Mesenchymal stem cell (in vitro differentiated cells and primary cell): ENCODE results near the gene CLDN3.

Source experiments
- DNase-seq: peaks from one replicate; pipeline ENCODE4 v3.0.0-alpha.2; 2013
- H2AFZ ChIP-seq: one replicate; pipeline ENCODE4 v1.6.1; 2013; ENCODE audit warnings: low read depth, mild to moderate bottlenecking, control low read depth, inconsistent platforms, low read length, moderate library complexity
- H2AK5ac ChIP-seq: 2 replicates; pipeline ENCODE4 v1.6.1; 2013; ENCODE audit warnings: low read length, moderate library complexity, mild to moderate bottlenecking, inconsistent platforms; ENCODE audit not compliant: severe bottlenecking
- H2BK120ac ChIP-seq: one replicate; pipeline ENCODE4 v1.6.1; 2013; ENCODE audit warnings: low read depth, mild to moderate bottlenecking, inconsistent platforms, low read length, moderate library complexity
- H2BK12ac ChIP-seq, 2 experiments: one replicate each; pipeline ENCODE4 v1.6.1; 2013; ENCODE audit warnings: inconsistent platforms in 2 of 2, low read length in 2 of 2, mild to moderate bottlenecking in 2 of 2, moderate library complexity in 2 of 2, control low read depth in 1 of 2
- H2BK15ac ChIP-seq: one replicate; pipeline ENCODE4 v1.6.1; 2013; ENCODE audit warnings: mild to moderate bottlenecking, low read depth, inconsistent platforms; ENCODE audit not compliant: poor library complexity, severe bottlenecking
- H2BK5ac ChIP-seq: 2 replicates; pipeline ENCODE4 v1.6.1; 2013; ENCODE audit warnings: low read depth, mild to moderate bottlenecking, low read length, control low read depth, inconsistent platforms; ENCODE audit not compliant: poor library complexity, severe bottlenecking
- H3K14ac ChIP-seq, 2 experiments: one replicate each; pipeline ENCODE4 v1.6.1; 2013; ENCODE audit warnings: inconsistent platforms in 2 of 2, low read length in 2 of 2, control low read depth in 1 of 2, mild to moderate bottlenecking in 1 of 2, moderate library complexity in 1 of 2
- H3K18ac ChIP-seq, 2 experiments: one replicate each; pipeline ENCODE4 v1.6.1; 2013; ENCODE audit warnings: inconsistent platforms in 2 of 2, low read length in 2 of 2, control low read depth in 1 of 2, low read depth in 1 of 2, mild to moderate bottlenecking in 1 of 2
- H3K23ac ChIP-seq, 2 experiments: one replicate each; pipeline ENCODE4 v1.6.1; 2013; ENCODE audit warnings: inconsistent platforms in 2 of 2, low read length in 2 of 2, mild to moderate bottlenecking in 2 of 2, moderate library complexity in 2 of 2, control low read depth in 1 of 2
- H3K27ac ChIP-seq: 2 replicates; pipeline ENCODE4 v1.5.1; 2013; ENCODE audit warnings: mild to moderate bottlenecking, moderate library complexity, low read length, control low read depth, inconsistent platforms; ENCODE audit not compliant: poor library complexity, severe bottlenecking
- H3K27me3 ChIP-seq, 2 experiments: 2 replicates each; pipeline versions ENCODE4 v1.6.1 to v1.7.0; 2013; ENCODE audit warnings: low read length in 2 of 2, mild to moderate bottlenecking in 2 of 2, moderate library complexity in 2 of 2, control low read depth in 1 of 2, inconsistent platforms in 1 of 2; ENCODE audit not compliant: control insufficient read depth in 1 of 2, insufficient read depth in 1 of 2
- H3K36me3 ChIP-seq, 2 experiments: 2 replicates each; pipeline versions ENCODE4 v1.6.1 to v1.7.0; 2013; ENCODE audit warnings: low read length in 2 of 2, control low read depth in 1 of 2, inconsistent platforms in 1 of 2, low read depth in 1 of 2, mild to moderate bottlenecking in 1 of 2; ENCODE audit not compliant: insufficient read depth in 2 of 2, control insufficient read depth in 1 of 2
- H3K4ac ChIP-seq, 2 experiments: one replicate each; pipeline ENCODE4 v1.6.1; 2013; ENCODE audit warnings: inconsistent platforms in 2 of 2, low read length in 2 of 2, mild to moderate bottlenecking in 2 of 2, moderate library complexity in 2 of 2, control low read depth in 1 of 2, low read depth in 1 of 2
- H3K4me1 ChIP-seq: 2 replicates; pipeline ENCODE4 v1.6.1; 2013; ENCODE audit warnings: low read depth, low read length, control low read depth; ENCODE audit not compliant: control insufficient read depth, insufficient read depth
- H3K4me2 ChIP-seq: 2 replicates; pipeline ENCODE4 v1.6.1; 2013; ENCODE audit warnings: low read length, mild to moderate bottlenecking, inconsistent platforms; ENCODE audit not compliant: poor library complexity, severe bottlenecking
- H3K4me3 ChIP-seq, 2 experiments: 2 replicates each; pipeline versions ENCODE4 v1.5.1 to v1.7.0; 2013; ENCODE audit warnings: low read length in 2 of 2, mild to moderate bottlenecking in 2 of 2, control low read depth in 1 of 2, low read depth in 1 of 2; ENCODE audit not compliant: insufficient read depth in 1 of 2
- H3K79me1 ChIP-seq: replicated peaks from 2 replicates; pipeline ENCODE4 v1.6.1; 2013; ENCODE audit warnings: mild to moderate bottlenecking, control low read depth, low read length, inconsistent platforms; ENCODE audit not compliant: poor library complexity, severe bottlenecking
- H3K9ac ChIP-seq: 2 replicates; pipeline ENCODE4 v1.7.0; 2013; ENCODE audit warnings: mild to moderate bottlenecking, low read length, moderate library complexity
- H3K9me3 ChIP-seq: 2 replicates; pipeline ENCODE4 v1.7.0; 2013; ENCODE audit warnings: mild to moderate bottlenecking, low read length; ENCODE audit not compliant: control insufficient read depth
- H4K8ac ChIP-seq: one replicate; pipeline ENCODE4 v1.6.1; 2013; ENCODE audit warnings: inconsistent platforms, mild to moderate bottlenecking, low read length, moderate library complexity
- H4K91ac ChIP-seq: one replicate; pipeline ENCODE4 v1.6.1; 2013; ENCODE audit warnings: mild to moderate bottlenecking, low read length, inconsistent platforms
- WGBS: methylation state at CpG from one replicate; pipeline ENCODE4 v1.1.7; 2013; ENCODE audit warnings: mixed read lengths; 5-methylcytosine and 5-hydroxymethylcytosine counted together

Gene CLDN3

DNA sequence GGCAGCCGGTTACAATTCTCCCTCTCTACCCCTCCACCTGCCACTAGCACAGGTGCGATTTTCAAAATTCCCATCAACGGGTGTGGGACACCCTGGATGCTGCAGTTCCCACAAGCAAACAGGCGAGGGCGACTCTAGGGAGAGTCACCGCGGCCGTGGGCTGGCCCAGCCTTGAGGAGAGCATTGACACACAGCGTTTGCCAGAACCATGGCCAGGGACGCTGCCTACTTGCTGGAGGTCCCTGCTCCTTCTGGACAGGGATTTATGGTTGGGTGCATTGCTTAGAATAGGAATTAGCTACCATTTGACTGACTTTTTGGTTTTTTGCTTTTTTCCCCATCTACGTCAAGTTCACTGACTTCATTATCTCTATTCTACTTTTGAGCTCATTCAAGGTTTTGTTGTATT is 41.7 kb upstream of the CLDN3 start:
- Histone ChIP-seq H3K4me2 (no peak overlapping the region), H3K14ac (no peak overlapping the region), H3K23ac (no peak overlapping the region), H2BK15ac (no peak overlapping the region), H2AK5ac (no peak overlapping the region), H3K9ac (no peak overlapping the region), H3K36me3 (no peaks in the 10 kb centered on the region), H4K91ac (no peak overlapping the region), H3K4ac (no peak overlapping the region), H3K4me1 (peaks cover 4% of the 10 kb centered on the region), H4K8ac (no peak overlapping the region), H3K27me3 (peaks cover 0 to 4% of the 10 kb centered on the region in 2 experiments), H2BK12ac (no peak overlapping the region), H3K9me3 (no peaks in the 10 kb centered on the region), H3K79me1 (no peaks in the 10 kb centered on the region), H2BK120ac (no peak overlapping the region), H3K18ac (no peak overlapping the region), H3K4me3 (no peak overlapping the region), H3K27ac (no peak overlapping the region), H2BK5ac (no peak overlapping the region), H2AFZ (no peak overlapping the region)
- DNase-seq, result peak; percentile 70
- 2% methylated on average over 9 of the region's 11 CpGs for WGBS

- 73% methylated on average over 4 of the region's 4 CpGs for WGBS
- no peak overlapping the region for H2AK5ac ChIP-seq
- no peak for DNase-seq
Observed at GRCh38 chr7:73810998-73811360, 40.9 kb upstream of the CLDN3 start.

GRCh38 chr7:73809467-73809951 is 39.4 kb upstream of the CLDN3 start:
- no peaks in the 10 kb centered on the region for H3K36me3 ChIP-seq
- H2BK120ac ChIP-seq, result no peak overlapping the region
- peak overlapping the region; percentile 29 for H4K8ac ChIP-seq
- H2AFZ ChIP-seq, result no peak overlapping the region
- no peak overlapping the region for H3K18ac ChIP-seq
- no peak overlapping the region for H4K91ac ChIP-seq
- H2BK15ac ChIP-seq, result no peak overlapping the region
- H3K4me3 ChIP-seq, result no peak overlapping the region
- H3K14ac ChIP-seq, result no peak overlapping the region
- peaks cover 4% of the 10 kb centered on the region for H3K4me1 ChIP-seq
- no peaks in the 10 kb centered on the region for H3K9me3 ChIP-seq
- no peak overlapping the region for H3K9ac ChIP-seq
- no peak overlapping the region for H2BK5ac ChIP-seq
- peaks cover 0 to 4% of the 10 kb centered on the region in 2 experiments for H3K27me3 ChIP-seq
- no peak overlapping the region for H3K4ac ChIP-seq
- no peak overlapping the region for H3K27ac ChIP-seq
- 83% methylated on average over 21 of the region's 21 CpGs for WGBS
- H2AK5ac ChIP-seq, result no peak overlapping the region
- H3K23ac ChIP-seq, result no peak overlapping the region
- no peak overlapping the region for H2BK12ac ChIP-seq
- no peaks in the 10 kb centered on the region for H3K79me1 ChIP-seq
- no peak overlapping the region for H3K4me2 ChIP-seq
- no peak for DNase-seq

More at GRCh38 chr7:73810998-73811360, 40.9 kb upstream of the CLDN3 start:
- no peak overlapping the region for H3K14ac ChIP-seq
- no peak overlapping the region for H3K4me3 ChIP-seq
- no peaks in the 10 kb centered on the region for H3K79me1 ChIP-seq
- H3K27me3 ChIP-seq, result peaks cover 0 to 4% of the 10 kb centered on the region in 2 experiments
- H2BK12ac ChIP-seq, result no peak overlapping the region
- no peak overlapping the region for H3K9ac ChIP-seq
- H3K4ac ChIP-seq, result no peak overlapping the region
- H2AFZ ChIP-seq, result no peak overlapping the region
- H3K27ac ChIP-seq, result no peak overlapping the region
- no peak overlapping the region for H2BK5ac ChIP-seq
- no peaks in the 10 kb centered on the region for H3K9me3 ChIP-seq
- no peak overlapping the region for H2BK15ac ChIP-seq
- H3K18ac ChIP-seq, result no peak overlapping the region
- H4K91ac ChIP-seq, result peak overlapping the region; percentile 48
- H2BK120ac ChIP-seq, result no peak overlapping the region
- no peaks in the 10 kb centered on the region for H3K36me3 ChIP-seq
- no peak overlapping the region for H3K23ac ChIP-seq
- H3K4me2 ChIP-seq, result no peak overlapping the region
- H3K4me1 ChIP-seq, result peaks cover 4% of the 10 kb centered on the region
- no peak overlapping the region for H4K8ac ChIP-seq

DNA sequence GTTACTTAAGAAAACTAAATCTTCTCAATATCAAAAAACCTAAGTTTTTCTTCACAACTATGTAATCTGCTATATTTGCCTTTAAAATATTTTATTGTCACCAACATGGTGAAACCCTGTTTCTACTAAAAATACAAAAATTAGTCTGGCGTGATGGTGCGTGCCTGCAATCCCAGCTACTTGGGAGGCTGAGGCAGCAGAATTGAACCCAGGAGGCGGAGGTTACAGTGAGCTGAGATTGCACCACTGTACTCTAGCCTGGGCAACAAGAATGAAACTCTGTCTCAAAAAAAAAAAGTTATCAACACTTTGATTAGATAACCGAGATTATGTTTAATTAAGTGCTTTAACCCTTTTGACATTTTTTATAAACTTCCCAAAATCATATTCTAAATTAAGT is 32.4 kb upstream of the CLDN3 start:
- H2BK15ac ChIP-seq, result no peak overlapping the region
- 94% methylated on average over 3 of the region's 4 CpGs for WGBS

More for the DNA sequence above, 32.4 kb upstream of the CLDN3 start:
- Histone ChIP-seq H4K91ac (no peak overlapping the region), H3K9ac (no peak overlapping the region), H3K4me1 (no peaks in the 10 kb centered on the region), H3K27me3 (no peaks in the 10 kb centered on the region), H3K79me1 (no peaks in the 10 kb centered on the region), H3K9me3 (no peaks in the 10 kb centered on the region), H3K4ac (no peak overlapping the region), H4K8ac (no peak overlapping the region), H3K36me3 (no peaks in the 10 kb centered on the region), H2BK5ac (no peak overlapping the region), H2AK5ac (no peak overlapping the region), H2AFZ (no peak overlapping the region), H3K14ac (no peak overlapping the region), H3K18ac (no peak overlapping the region), H2BK12ac (no peak overlapping the region), H3K4me2 (no peak overlapping the region), H2BK120ac (no peak overlapping the region), H3K4me3 (no peak overlapping the region), H3K27ac (no peak overlapping the region), H3K23ac (no peak overlapping the region)
- DNase-seq, result no peak
